Measurements from ENCODE around the gene SMIM27.
"Not testable (repeated sequence)": the region's sequence is repeated elsewhere in the genome, so short reads cannot be mapped to it uniquely, and the experiment has no call there.

Gene SMIM27

DNA sequence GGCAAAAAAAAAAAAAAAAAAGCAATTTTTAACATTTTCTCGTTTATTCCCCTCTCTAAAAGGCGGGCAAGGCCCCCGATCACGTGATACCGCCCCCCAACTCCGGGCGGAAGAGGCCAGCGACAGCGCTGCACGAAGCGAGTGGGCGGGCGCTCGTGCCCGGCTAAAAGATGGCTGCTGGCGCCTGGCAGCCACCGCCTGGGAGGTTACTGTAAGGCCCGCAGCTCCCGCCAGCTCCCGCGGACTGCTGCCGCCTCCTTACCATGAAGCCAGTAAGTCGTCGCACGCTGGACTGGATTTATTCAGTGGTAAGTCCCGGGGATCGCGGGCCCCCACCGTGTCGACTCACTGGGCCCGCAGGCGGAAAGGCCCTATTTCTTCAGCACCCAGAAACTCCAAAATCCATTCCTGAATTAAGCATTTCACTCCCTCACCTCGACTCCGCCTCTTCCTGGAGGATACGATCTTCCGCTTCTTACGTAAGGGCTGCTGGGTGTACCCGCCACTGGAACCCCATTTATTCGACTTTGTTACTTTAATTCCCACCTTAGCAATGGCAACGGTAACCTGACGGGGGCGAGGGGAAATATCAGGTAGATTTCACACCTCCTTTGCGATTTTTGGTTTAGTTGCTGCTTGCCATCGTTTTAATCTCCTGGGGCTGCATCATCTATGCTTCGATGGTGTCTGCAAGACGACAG is at the start of gene SMIM27, which contains the start of gene TOPORS:
Gene SMIM27, plus strand, starts transcription at position 156 of the 701 bp plus-strand sequence. Its CDS starts 108 bp downstream, at position 264.
Gene TOPORS, minus strand, starts transcription at position 415 of the 701 bp plus-strand sequence. Its CDS starts 150 bp downstream, at position 265.
- DNase-seq: peak; percentile 73

- DNase-seq: no peak
These were observed 49.7 kb upstream of the SMIM27 start for GRCh38 chr9:32502464-32502863.

GRCh38 chr9:32503008-32503407 is 49.1 kb upstream of the SMIM27 start:
- DNase-seq: no peak

GRCh38 chr9:32508728-32509127 is 43.4 kb upstream of the SMIM27 start:
- no peak for DNase-seq

GRCh38 chr9:32516241-32516640 is 35.9 kb upstream of the SMIM27 start:
- DNase-seq: no peak

DNA sequence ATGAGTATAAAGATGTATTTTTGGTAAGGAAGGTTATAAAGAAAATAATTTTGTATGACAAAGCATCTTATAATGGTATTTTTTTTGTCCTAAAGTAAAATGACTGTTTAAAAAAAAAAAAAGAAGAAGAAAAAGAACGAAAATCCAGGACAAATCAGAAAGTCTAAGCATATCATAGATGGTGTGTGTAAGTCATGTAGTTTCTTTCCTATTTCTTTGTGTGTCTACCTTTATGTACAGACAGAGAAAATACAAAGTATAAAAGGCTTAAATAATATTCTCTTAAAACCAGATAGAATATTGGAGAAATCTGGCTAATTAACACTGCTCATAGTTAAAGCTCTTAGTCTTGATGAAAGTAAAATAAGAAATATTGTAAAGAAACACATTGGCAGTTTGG is 33.9 kb upstream of the SMIM27 start:
- DNase-seq: no peak

GRCh38 chr9:32523910-32524309 is 28.2 kb upstream of the SMIM27 start:
- DNase-seq: no peak

DNA sequence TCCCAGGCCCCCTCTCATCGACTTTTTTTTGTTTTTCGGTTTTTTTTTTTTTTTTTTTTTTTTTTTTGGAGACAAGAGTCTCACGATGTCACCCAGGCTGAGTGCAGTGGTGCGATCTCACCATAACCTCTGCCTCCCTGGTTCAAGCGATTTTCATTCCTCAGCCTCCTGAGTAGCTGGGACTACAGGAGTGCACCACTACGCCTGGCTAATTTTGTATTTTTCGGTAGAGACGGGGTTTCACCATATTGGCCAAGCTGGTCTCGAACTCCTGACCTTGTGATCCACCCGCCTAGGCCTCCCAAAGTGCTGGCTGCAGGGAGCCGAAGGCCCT is 27.6 kb upstream of the SMIM27 start:
- DNase-seq: not testable (repeated sequence)

DNA sequence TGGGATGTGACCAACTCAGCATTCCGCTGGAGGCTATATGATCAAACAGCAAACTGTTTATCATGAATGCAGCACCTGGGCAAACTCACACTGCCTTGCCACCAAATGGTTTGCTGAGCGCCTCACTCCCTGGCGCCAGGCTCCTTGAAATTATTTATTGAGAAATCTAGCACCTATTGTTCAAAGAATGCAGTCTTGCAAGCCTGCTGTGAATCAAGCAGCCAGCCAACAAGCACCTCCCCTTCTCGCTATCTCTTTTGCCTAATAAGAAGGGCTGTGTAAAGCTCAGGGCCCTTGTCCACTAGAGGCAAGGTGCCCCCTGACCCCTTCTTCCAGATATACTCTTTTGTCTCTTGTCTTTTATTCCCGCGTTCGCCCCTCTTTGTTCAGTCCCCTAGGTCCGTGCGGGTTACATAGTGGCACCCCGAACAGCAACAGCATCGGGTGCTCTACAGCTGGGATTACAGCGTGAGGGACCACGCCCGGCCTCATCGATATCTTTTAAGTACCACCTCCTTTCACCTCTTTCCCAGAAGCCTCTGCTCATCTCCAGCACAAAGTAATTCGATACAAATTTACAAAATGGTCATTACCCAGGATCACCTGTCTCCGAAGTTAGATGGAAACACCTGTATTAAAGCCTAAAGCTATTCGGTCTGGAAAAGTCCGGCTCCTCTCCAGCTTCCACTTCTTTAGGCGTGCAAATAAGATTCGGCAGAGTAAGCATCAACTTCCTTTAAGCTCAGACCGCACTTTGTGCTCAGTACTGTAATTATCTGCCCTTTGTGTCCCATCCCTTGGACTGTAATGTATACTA is 27.0 kb upstream of the SMIM27 start:
- DNase-seq: peak; percentile 5

DNA sequence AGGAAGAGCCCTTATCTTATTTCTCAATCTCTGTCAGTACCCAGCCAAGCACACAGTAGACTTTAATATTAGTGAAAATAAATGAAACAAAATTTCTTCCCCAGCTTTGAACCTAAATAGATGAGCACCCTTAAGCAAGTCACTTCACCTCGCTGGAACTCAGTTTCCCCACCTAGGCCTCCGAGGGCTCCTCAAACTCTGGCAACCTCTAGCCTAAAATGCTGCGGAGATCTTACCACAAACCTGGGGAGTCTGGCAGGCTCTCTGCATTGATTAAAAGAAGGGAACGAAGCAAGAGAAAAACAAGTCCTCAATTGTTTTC is 26.5 kb upstream of the SMIM27 start:
- DNase-seq: no peak

GRCh38 chr9:32526041-32526706 is 26.0 kb upstream of the SMIM27 start, which contains the start of gene RIGI:
TSS of gene RIGI (minus strand) at chr9:32526196. CDS start at chr9:32526166, 30 bp downstream.
- DNase-seq: peak; percentile 80

GRCh38 chr9:32526707-32527048 is 25.4 kb upstream of the SMIM27 start:
- DNase-seq: no peak

- no peak for DNase-seq
These were observed 18.8 kb upstream of the SMIM27 start for GRCh38 chr9:32533336-32533735.

DNA sequence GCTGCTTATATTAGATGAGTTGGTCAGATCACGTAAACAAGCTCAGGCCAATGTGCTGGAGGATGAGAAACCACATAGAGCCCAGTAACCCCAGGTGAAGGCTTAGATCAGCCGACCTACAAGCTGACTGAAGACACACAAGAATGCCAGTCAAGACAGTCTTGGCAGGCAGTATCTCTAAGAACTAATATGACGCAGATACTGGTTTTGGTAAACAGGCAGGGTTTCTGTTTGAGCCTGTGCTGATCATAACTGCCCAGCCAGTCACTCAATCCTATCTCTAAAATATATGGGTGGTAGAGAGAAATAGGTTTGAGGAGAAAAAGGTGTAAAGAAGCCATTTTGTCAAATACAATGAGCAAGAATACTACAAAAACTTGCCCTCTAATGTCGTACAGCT is 18.3 kb upstream of the SMIM27 start:
- no peak for DNase-seq

GRCh38 chr9:32543047-32543446 is 9.1 kb upstream of the SMIM27 start:
- DNase-seq: no peak

- no peak for DNase-seq
These were observed 6.2 kb upstream of the SMIM27 start for GRCh38 chr9:32545884-32546283.

GRCh38 chr9:32548213-32548612 is 3.9 kb upstream of the SMIM27 start:
- DNase-seq: not testable (repeated sequence)

- no peak for DNase-seq
These were observed 2.0 kb upstream of the SMIM27 start for GRCh38 chr9:32550150-32550561.

- DNase-seq: peak; percentile 68
These were observed 1.4 kb upstream of the SMIM27 start for GRCh38 chr9:32550562-32551275.

DNA sequence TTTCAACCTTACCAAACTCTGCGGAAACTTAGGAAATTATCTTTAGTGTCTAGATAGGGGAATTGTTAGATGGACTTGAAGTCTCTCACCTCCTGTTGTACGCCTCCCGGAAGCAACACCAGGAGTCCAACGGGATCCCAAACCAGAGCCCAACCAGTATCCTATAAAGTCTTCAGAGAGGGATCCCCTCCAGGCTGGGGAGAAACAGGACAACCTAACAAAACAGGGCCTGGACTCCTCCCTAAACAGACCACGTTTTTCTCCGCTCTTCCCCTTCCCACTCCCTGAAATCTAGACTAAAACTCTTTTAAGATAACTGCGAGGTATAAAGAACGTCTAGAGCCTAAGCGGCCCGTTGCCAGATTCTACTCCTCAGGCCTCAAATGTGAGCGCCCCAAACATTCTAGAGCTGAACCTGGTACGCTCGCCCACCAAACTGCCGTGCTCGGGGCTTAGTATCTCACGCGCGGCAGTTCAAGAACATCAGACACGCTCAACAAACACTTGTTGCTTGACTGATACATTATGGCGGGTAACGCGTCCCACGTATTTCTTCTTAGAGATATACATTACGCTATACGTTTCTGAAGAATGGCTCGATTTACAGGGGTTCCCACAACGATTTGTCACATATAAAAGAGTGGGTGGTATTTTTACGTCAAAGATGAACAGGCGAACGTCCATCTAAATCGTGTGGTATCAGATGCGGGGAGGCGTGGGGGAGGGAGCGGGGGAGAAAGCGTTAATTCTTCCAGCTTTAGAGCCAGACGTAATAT is 663 bp upstream of the SMIM27 start:
- peak; percentile 39 for DNase-seq

- DNase-seq: no peak
These were observed 2.0 kb downstream of the SMIM27 start for GRCh38 chr9:32554107-32554506.

DNA sequence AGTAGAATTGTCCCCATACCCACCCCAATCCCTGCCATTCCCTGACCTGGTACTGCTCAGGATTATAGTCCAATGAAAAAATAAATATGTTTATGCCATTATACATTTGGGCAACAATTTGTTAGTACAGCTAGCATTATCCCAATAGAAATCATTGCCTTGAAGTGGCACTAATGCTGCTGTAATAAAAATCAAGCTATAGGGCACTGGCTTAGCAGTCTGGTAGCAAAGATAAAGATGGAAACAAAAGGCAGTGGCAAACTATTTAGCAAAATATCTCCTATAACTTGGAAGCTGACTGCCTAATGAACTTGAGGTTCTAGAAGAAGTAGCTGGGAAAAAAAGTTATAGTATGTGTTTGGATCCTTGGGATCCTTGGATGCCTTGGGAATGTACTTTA is 2.5 kb downstream of the SMIM27 start:
- no peak for DNase-seq
